Liver (tissue), 9 donors: ENCODE data around the gene KRTAP9-8. TPM values are rescaled to one million over a fixed set of nuclear protein-coding genes. Genes with fewer than 3 reads are reported as not detected.
"Not testable (repeated sequence)": the region's sequence is repeated elsewhere in the genome, so short reads cannot be mapped to it uniquely, and the experiment has no call there.

Source experiments
- DNase-seq: peaks from one replicate; pipeline ENCODE4 v3.0.0-alpha.2; 2017; ENCODE audit warnings: low spot score
- H3K27ac ChIP-seq, 2 donors: one replicate each; pipeline ENCODE4 v1.7.0; 2013; ENCODE audit warnings: inconsistent platforms in 2 of 2, low read length in 2 of 2, control low read depth in 1 of 2, low read depth in 1 of 2, mild to moderate bottlenecking in 1 of 2
- H3K27me3 ChIP-seq, 4 donors: one replicate each; pipeline versions ENCODE4 v1.6.1 to v1.7.0; 2013; ENCODE audit warnings: low read length in 3 of 4, inconsistent platforms in 1 of 4, mild to moderate bottlenecking in 1 of 4, moderate library complexity in 1 of 4; ENCODE audit not compliant: control insufficient read depth in 4 of 4, insufficient read depth in 4 of 4
- H3K36me3 ChIP-seq, 4 donors: one replicate each; pipeline versions ENCODE4 v1.6.1 to v1.7.0; 2013; ENCODE audit warnings: low read length in 3 of 4, mild to moderate bottlenecking in 3 of 4, low read depth in 1 of 4, moderate library complexity in 1 of 4; ENCODE audit not compliant: control insufficient read depth in 4 of 4, insufficient read depth in 3 of 4
- H3K4me1 ChIP-seq, 4 donors: one replicate each; pipeline versions ENCODE4 v1.6.1 to v1.7.0; 2013; ENCODE audit warnings: low read length in 3 of 4, mild to moderate bottlenecking in 3 of 4, moderate library complexity in 1 of 4; ENCODE audit not compliant: control insufficient read depth in 4 of 4, insufficient read depth in 4 of 4
- H3K4me3 ChIP-seq, 3 donors: one replicate each; pipeline versions ENCODE4 v1.6.1 to v1.7.0; 2013; ENCODE audit warnings: low read length in 3 of 3, control low read depth in 1 of 3, low read depth in 1 of 3, mild to moderate bottlenecking in 1 of 3
- H3K9ac ChIP-seq, 2 donors: one replicate each; pipeline ENCODE4 v1.7.0; 2013; ENCODE audit warnings: low read length in 2 of 2, mild to moderate bottlenecking in 2 of 2, moderate library complexity in 2 of 2, control low read depth in 1 of 2, low read depth in 1 of 2
- H3K9me3 ChIP-seq, 4 donors: one replicate each; pipeline versions ENCODE4 v1.6.1 to v1.7.0; 2013; ENCODE audit warnings: low read length in 3 of 4; ENCODE audit not compliant: control insufficient read depth in 4 of 4
- EGR1 ChIP-seq, 2 donors: IDR thresholded peaks; 2 replicates each; pipeline ENCODE4 v1.6.1; 2016 to 2018; ENCODE audit warnings: antibody characterized with exemption in 2 of 2, low read depth in 2 of 2
- FOXA1 ChIP-seq: IDR thresholded peaks from 2 replicates; pipeline ENCODE4 v1.6.1; 2016; ENCODE audit warnings: antibody characterized with exemption
- FOXA2 ChIP-seq: IDR thresholded peaks from 2 replicates; pipeline ENCODE4 v1.6.1; 2016; ENCODE audit warnings: antibody characterized with exemption
- GABPA ChIP-seq, 2 donors: IDR thresholded peaks in 1 of 2; conservative IDR thresholded peaks in 1 of 2; 2 replicates each; pipeline ENCODE4 v1.6.1; 2016; ENCODE audit warnings: antibody characterized with exemption in 2 of 2, mild to moderate bottlenecking in 1 of 2, moderate library complexity in 1 of 2
- HNF4A ChIP-seq, 2 donors: conservative IDR thresholded peaks; 2 replicates each; pipeline ENCODE4 v1.6.1; 2016; ENCODE audit warnings: antibody characterized with exemption in 2 of 2, mild to moderate bottlenecking in 2 of 2
- HNF4G ChIP-seq: IDR thresholded peaks from 2 replicates; pipeline ENCODE4 v1.6.1; 2016; ENCODE audit warnings: antibody characterized with exemption
- JUND ChIP-seq, 2 donors: IDR thresholded peaks; 2 replicates each; pipeline ENCODE4 v1.6.1; 2016; ENCODE audit warnings: antibody characterized with exemption in 2 of 2
- NR2F2 ChIP-seq: IDR thresholded peaks from 2 replicates; pipeline ENCODE4 v1.6.1; 2016; ENCODE audit warnings: antibody characterized with exemption
- RAD21 ChIP-seq, 2 donors: IDR thresholded peaks; 2 replicates each; pipeline ENCODE4 v1.6.1; 2016; ENCODE audit warnings: antibody characterized with exemption in 2 of 2, mild to moderate bottlenecking in 2 of 2
- REST ChIP-seq: IDR thresholded peaks from 2 replicates; pipeline ENCODE4 v1.6.1; 2016; ENCODE audit warnings: antibody characterized with exemption, mild to moderate bottlenecking
- RXRA ChIP-seq, 2 donors: IDR thresholded peaks; 2 replicates each; pipeline ENCODE4 v1.6.1; 2017 to 2018; ENCODE audit warnings: antibody characterized with exemption in 2 of 2, mild to moderate bottlenecking in 1 of 2
- SP1 ChIP-seq: IDR thresholded peaks from 2 replicates; pipeline ENCODE4 v1.6.1; 2018; ENCODE audit warnings: antibody characterized with exemption, mild to moderate bottlenecking
- TAF1 ChIP-seq: conservative IDR thresholded peaks from 2 replicates; pipeline ENCODE4 v1.6.1; 2016; ENCODE audit warnings: antibody characterized with exemption, mild to moderate bottlenecking
- ZBTB33 ChIP-seq: IDR thresholded peaks from 2 replicates; pipeline ENCODE4 v1.6.1; 2016; ENCODE audit warnings: antibody characterized with exemption
- WGBS: extraction: QIAGEN DNeasy Blood & Tissue Kit; methylation state at CpG from one replicate; pipeline ENCODE4 v1.1.7; 2013; 5-methylcytosine and 5-hydroxymethylcytosine counted together
- polyA plus RNA-seq, 2 donors: library from polyadenylated mRNA; stranded (reverse) in 1 of 2; unstranded in 1 of 2; fragments of 200-250 nt in 1 of 2; fragments of >200 nt in 1 of 2; fragmentation: Nextera tagmentation in 1 of 2; extraction: Ambion mirVana in 1 of 2; gene quantifications; one replicate each; pipeline versions ENCODE4 v1.2.1 to v1.2.3, GENCODE V29; 2013 to 2015
- total RNA-seq, 2 donors: library from RNA; depleted of rRNA; stranded (reverse); fragments of >200 nt; gene quantifications; one replicate each; pipeline ENCODE4 v1.2.3, GENCODE V29; 2014
- TF ChIP-seq, protein P1 (sequence below): IDR thresholded peaks from 2 replicates; pipeline ENCODE4 v1.6.1; 2016; ENCODE audit warnings: antibody characterized with exemption
- donor health status: healthy.
- donor health status: healthy.
- donor health status: healthy.
- donor health status: healthy.
- donor health status: healthy.

KRTAP9-8 gene
- total and polyA plus RNA-seq, 4 donors = not detected

GRCh38 chr17:41254861-41255260 lies 17.1 kb downstream of the KRTAP9-8 start (continued):
- TF ChIP-seq REST (no peak), GABPA (IDR thresholded peaks at IDR 0.05 in 1 of 2, conservative IDR thresholded peaks at IDR 0.05 in 1 of 2) (no peak)

DNA sequence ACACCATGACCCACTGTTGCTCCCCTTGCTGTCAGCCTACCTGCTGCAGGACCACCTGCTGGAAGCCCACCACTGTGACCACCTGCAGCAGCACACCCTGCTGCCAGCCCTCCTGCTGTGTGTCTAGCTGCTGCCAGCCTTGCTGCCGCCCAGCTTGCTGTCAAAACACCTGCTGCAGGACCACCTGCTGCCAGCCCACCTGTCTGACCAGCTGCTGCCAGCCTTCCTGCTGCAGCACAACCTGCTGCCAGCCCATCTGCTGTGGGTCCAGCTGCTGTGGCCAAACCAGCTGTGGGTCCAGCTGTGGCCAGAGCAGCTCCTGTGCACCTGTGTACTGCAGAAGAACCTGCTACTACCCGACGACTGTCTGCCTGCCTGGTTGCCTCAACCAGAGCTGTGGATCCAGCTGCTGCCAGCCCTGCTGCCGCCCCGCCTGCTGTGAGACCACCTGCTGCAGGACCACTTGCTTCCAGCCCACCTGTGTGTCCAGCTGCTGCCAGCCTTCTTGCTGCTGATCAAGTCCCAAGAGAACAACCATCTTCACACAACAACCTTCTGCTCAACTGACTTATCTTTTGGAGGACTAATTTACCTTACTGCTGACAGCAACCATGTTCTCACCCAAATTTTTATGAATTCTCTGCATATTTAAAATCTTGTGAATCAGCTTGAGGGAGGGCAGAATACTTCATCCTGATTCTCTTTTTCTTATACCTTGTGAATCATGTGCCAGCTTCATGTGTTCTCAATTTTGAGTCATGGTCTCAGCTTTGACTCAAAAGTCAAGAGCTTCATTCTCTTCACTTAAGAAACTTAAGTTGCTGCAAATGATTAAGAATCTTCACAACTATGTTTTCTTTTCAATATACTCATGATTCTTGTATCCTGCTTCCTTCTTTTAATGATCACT lies 17.8 kb downstream of the KRTAP9-8 start, which contains the start of gene KRTAP9-9:
Gene KRTAP9-9 (plus strand): TSS at position 4 of the 910 bp plus-strand sequence.
- H3K9me3 ChIP-seq, H3K27ac ChIP-seq, DNase-seq, H3K27me3 ChIP-seq, H3K9ac ChIP-seq, H3K36me3 ChIP-seq, H3K4me1 ChIP-seq, H3K4me3 ChIP-seq: not testable (repeated sequence)
- 62% methylated on average over 5 of the region's 5 CpGs for whole genome bisulfite sequencing

- no peak overlapping the region for H3K4me3 ChIP-seq
- H3K9me3 ChIP-seq = no peaks in the 10 kb centered on the region
- TF ChIP-seq GABPA (IDR thresholded peaks at IDR 0.05 in 1 of 2, conservative IDR thresholded peaks at IDR 0.05 in 1 of 2) (no peak), RXRA (IDR thresholded peaks at IDR 0.05) (no peak), HNF4G (no peak), HNF4A (conservative IDR thresholded peaks at IDR 0.05) (no peak), ZBTB33 (no peak), REST (no peak), FOXA2 (no peak), NR2F2 (no peak), TAF1 (no peak), RAD21 (IDR thresholded peaks at IDR 0.05) (no peak), SP1 (no peak), FOXA1 (no peak), JUND (IDR thresholded peaks at IDR 0.05) (no peak), EGR1 (IDR thresholded peaks at IDR 0.05; ENCODE audit: low read depth in 2 of 2) (no peak)
- TF ChIP-seq, protein P1, sequence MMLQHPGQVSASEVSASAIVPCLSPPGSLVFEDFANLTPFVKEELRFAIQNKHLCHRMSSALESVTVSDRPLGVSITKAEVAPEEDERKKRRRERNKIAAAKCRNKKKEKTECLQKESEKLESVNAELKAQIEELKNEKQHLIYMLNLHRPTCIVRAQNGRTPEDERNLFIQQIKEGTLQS = no peak
- no peak overlapping the region for H3K9ac ChIP-seq
- no peaks in the 10 kb centered on the region for H3K4me1 ChIP-seq
- H3K27me3 ChIP-seq = peaks cover 0 to 2% (median 0%) of the 10 kb centered on the region in 4 donors
- H3K36me3 ChIP-seq = no peaks in the 10 kb centered on the region
- no peak overlapping the region for H3K27ac ChIP-seq
- no peak for DNase-seq
- 93% methylated on average over 1 of the region's 1 CpG for WGBS
These were observed 18.5 kb downstream of the KRTAP9-8 start for GRCh38 chr17:41256291-41256685.
